Measurements from ENCODE around the gene SSU72. TPM values are rescaled to one million over a fixed set of nuclear protein-coding genes. Genes with fewer than 3 reads are reported as not detected.

The SSU72 gene
- total and polyA plus RNA-seq, 2 donors from 2014 or later: 102 to 143 TPM

- no peak for TF ChIP-seq CTCF (IDR thresholded peaks at IDR 0.05; ENCODE audit: borderline replicate concordance, extremely low read depth, insufficient read depth)
- Histone ChIP-seq H3K4me3 (ENCODE audit: low read length in 3 of 3) (no peak overlapping the region), H3K27me3 (ENCODE audit: control insufficient read depth, insufficient read depth, low read length) (no peaks in the 10 kb centered on the region), H3K27ac (ENCODE audit: low read depth in 2 of 2, low read length in 2 of 2) (no peak overlapping the region), H3K9ac (ENCODE audit: low read length in 3 of 3) (no peak overlapping the region), H3K36me3 (ENCODE audit: control insufficient read depth in 2 of 3, insufficient read depth in 3 of 3, low read length in 3 of 3) (peaks cover 0 to 5% (median 0%) of the 10 kb centered on the region in 3 donors), H3K9me3 (ENCODE audit: control insufficient read depth in 2 of 3, insufficient read depth in 1 of 3, low read length in 3 of 3) (peaks cover 0 to 3% (median 0%) of the 10 kb centered on the region in 3 donors), H3K4me1 (ENCODE audit: control insufficient read depth in 2 of 3, insufficient read depth in 2 of 3, low read depth in 1 of 3, low read length in 3 of 3) (no peaks in the 10 kb centered on the region)
- FAIRE-seq: no peak
- DNase-seq: no peak
- intact Hi-C loops (cut with DNase I): no loop called here
These were observed 42.7 kb downstream of the SSU72 start for GRCh38 chr1:1531947-1532346.

DNA sequence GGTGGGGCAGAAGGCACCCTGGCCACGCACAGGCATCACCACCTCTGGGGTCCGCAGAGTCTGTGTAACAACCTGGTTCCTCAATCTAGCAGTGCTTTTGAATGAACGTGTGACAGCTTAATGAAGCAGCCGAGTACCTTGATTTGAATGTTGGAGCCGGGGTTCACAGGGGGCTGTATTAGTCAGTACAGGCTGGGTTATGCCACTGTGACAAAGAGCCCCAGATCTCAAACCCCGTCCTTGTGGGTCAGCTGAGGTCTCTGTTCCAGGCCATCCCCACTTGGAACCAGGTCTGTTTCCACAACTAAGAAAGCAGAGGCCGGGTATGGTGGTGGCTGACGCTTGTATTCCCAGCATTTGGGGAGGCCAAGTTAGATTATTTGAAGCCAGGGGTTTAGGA lies 44.7 kb downstream of the SSU72 start:
- Histone ChIP-seq H3K27ac (ENCODE audit: low read depth in 2 of 2, low read length in 2 of 2) (no peak overlapping the region), H3K27me3 (ENCODE audit: control insufficient read depth, insufficient read depth, low read length) (no peaks in the 10 kb centered on the region), H3K36me3 (ENCODE audit: control insufficient read depth in 2 of 3, insufficient read depth in 3 of 3, low read length in 3 of 3) (peaks cover 0 to 5% (median 0%) of the 10 kb centered on the region in 3 donors), H3K9me3 (ENCODE audit: control insufficient read depth in 2 of 3, insufficient read depth in 1 of 3, low read length in 3 of 3) (peaks cover 0 to 3% (median 0%) of the 10 kb centered on the region in 3 donors), H3K4me3 (ENCODE audit: low read length in 3 of 3) (no peak overlapping the region), H3K9ac (ENCODE audit: low read length in 3 of 3) (no peak overlapping the region), H3K4me1 (ENCODE audit: control insufficient read depth in 2 of 3, insufficient read depth in 2 of 3, low read depth in 1 of 3, low read length in 3 of 3) (no peaks in the 10 kb centered on the region)
- DNase-seq: no peak
- FAIRE-seq: no peak
- TF ChIP-seq CTCF (IDR thresholded peaks at IDR 0.05; ENCODE audit: borderline replicate concordance, extremely low read depth, insufficient read depth): no peak
- intact Hi-C loops (cut with DNase I): no loop called here

- no peak for FAIRE-seq
These were observed 45.3 kb downstream of the SSU72 start for GRCh38 chr1:1529321-1529720.

More at GRCh38 chr1:1529321-1529720, 45.3 kb downstream of the SSU72 start:
- H3K27me3 ChIP-seq (ENCODE audit: control insufficient read depth, insufficient read depth, low read length): no peaks in the 10 kb centered on the region
- intact Hi-C loops (cut with DNase I): no loop called here
- no peak for TF ChIP-seq CTCF (IDR thresholded peaks at IDR 0.05; ENCODE audit: borderline replicate concordance, extremely low read depth, insufficient read depth)
- peaks cover 0 to 5% (median 0%) of the 10 kb centered on the region in 3 donors for H3K36me3 ChIP-seq (ENCODE audit: control insufficient read depth in 2 of 3, insufficient read depth in 3 of 3, low read length in 3 of 3)
- no peak for DNase-seq
- H3K9ac ChIP-seq (ENCODE audit: low read length in 3 of 3): no peak overlapping the region
- no peak overlapping the region for H3K27ac ChIP-seq (ENCODE audit: low read depth in 2 of 2, low read length in 2 of 2)
- H3K4me3 ChIP-seq (ENCODE audit: low read length in 3 of 3): no peak overlapping the region
- no peaks in the 10 kb centered on the region for H3K4me1 ChIP-seq (ENCODE audit: control insufficient read depth in 2 of 3, insufficient read depth in 2 of 3, low read depth in 1 of 3, low read length in 3 of 3)
- H3K9me3 ChIP-seq (ENCODE audit: control insufficient read depth in 2 of 3, insufficient read depth in 1 of 3, low read length in 3 of 3): peaks cover 0 to 3% (median 0%) of the 10 kb centered on the region in 3 donors
